Neuronal stem cell (in vitro differentiated cells): ENCODE measurements around the gene EPS8L2.

Source experiments
- DNase-seq: peaks from one replicate; pipeline ENCODE4 v3.0.0-alpha.2; 2013; ENCODE audit warnings: low spot score
- H2AFZ ChIP-seq: one replicate; pipeline ENCODE4 v1.6.1; 2013; ENCODE audit warnings: mild to moderate bottlenecking, low read length, inconsistent platforms
- H2AK5ac ChIP-seq: 2 replicates; pipeline ENCODE4 v1.6.1; 2013; ENCODE audit warnings: low read depth, mild to moderate bottlenecking, inconsistent platforms, low read length, moderate library complexity, mixed read lengths
- H2BK120ac ChIP-seq: 2 replicates; pipeline ENCODE4 v1.6.1; 2013; ENCODE audit warnings: low read depth, mild to moderate bottlenecking, inconsistent platforms, low read length, moderate library complexity, mixed read lengths
- H2BK12ac ChIP-seq: one replicate; pipeline ENCODE4 v1.6.1; 2013; ENCODE audit warnings: low read length, inconsistent platforms
- H2BK15ac ChIP-seq: 2 replicates; pipeline ENCODE4 v1.6.1; 2013; ENCODE audit warnings: mild to moderate bottlenecking, low read length, inconsistent platforms, mixed read lengths
- H2BK5ac ChIP-seq: one replicate; pipeline ENCODE4 v1.6.1; 2013; ENCODE audit warnings: inconsistent platforms, mild to moderate bottlenecking, low read length, moderate library complexity
- H3K14ac ChIP-seq: one replicate; pipeline ENCODE4 v1.6.1; 2013; ENCODE audit warnings: low read length, inconsistent platforms
- H3K18ac ChIP-seq: 2 replicates; pipeline ENCODE4 v1.6.1; 2013; ENCODE audit warnings: low read length, inconsistent platforms
- H3K23ac ChIP-seq: 2 replicates; pipeline ENCODE4 v1.6.1; 2013; ENCODE audit warnings: low read depth, mild to moderate bottlenecking, mixed read lengths, low read length, inconsistent platforms; ENCODE audit not compliant: poor library complexity
- H3K27ac ChIP-seq: replicated peaks from 3 replicates; pipeline ENCODE4 v1.5.1; 2013; ENCODE audit warnings: low read length, inconsistent platforms
- H3K27me3 ChIP-seq, 3 experiments: 2 replicates each; pipeline ENCODE4 v1.6.1; 2013; ENCODE audit warnings: low read length in 3 of 3, mild to moderate bottlenecking in 2 of 3, inconsistent platforms in 1 of 3, low read depth in 1 of 3, mixed read lengths in 1 of 3, moderate library complexity in 1 of 3; ENCODE audit not compliant: control insufficient read depth in 3 of 3, insufficient read depth in 3 of 3
- H3K36me3 ChIP-seq, 2 donors: replicated peaks in 1 of 2; 2 replicates each; pipeline ENCODE4 v1.6.1; 2013; ENCODE audit warnings: low read length in 2 of 2; ENCODE audit not compliant: control insufficient read depth in 2 of 2, insufficient read depth in 2 of 2
- H3K4ac ChIP-seq: 2 replicates; pipeline ENCODE4 v1.6.1; 2013; ENCODE audit warnings: inconsistent platforms, mild to moderate bottlenecking, low read length, moderate library complexity
- H3K4me1 ChIP-seq, 2 donors: 1 replicate in 1 of 2; 2 replicates in 1 of 2; pipeline ENCODE4 v1.6.1; 2013; ENCODE audit warnings: low read length in 2 of 2, low read depth in 1 of 2; ENCODE audit not compliant: control insufficient read depth in 2 of 2, insufficient read depth in 1 of 2
- H3K4me2 ChIP-seq: one replicate; pipeline ENCODE4 v1.6.1; 2013; ENCODE audit warnings: mild to moderate bottlenecking, low read length, inconsistent platforms; ENCODE audit not compliant: insufficient read depth, poor library complexity, severe bottlenecking
- H3K4me3 ChIP-seq, 2 donors: 2 replicates each; pipeline ENCODE4 v1.5.1; 2013; ENCODE audit warnings: low read length in 2 of 2, mild to moderate bottlenecking in 2 of 2, inconsistent platforms in 1 of 2, moderate library complexity in 1 of 2
- H3K79me1 ChIP-seq: one replicate; pipeline ENCODE4 v1.6.1; 2013; ENCODE audit warnings: low read depth, mild to moderate bottlenecking, inconsistent platforms, low read length, moderate library complexity
- H3K9ac ChIP-seq: one replicate; pipeline ENCODE4 v1.6.1; 2013; ENCODE audit warnings: mild to moderate bottlenecking, low read depth, low read length, inconsistent platforms; ENCODE audit not compliant: poor library complexity
- H3K9me3 ChIP-seq, 2 donors: replicated peaks in 1 of 2; 2 replicates each; pipeline versions ENCODE3 to v1.6.1; 2013; ENCODE audit warnings: low read length in 2 of 2, mild to moderate bottlenecking in 2 of 2, inconsistent platforms in 1 of 2, low read depth in 1 of 2, mixed read lengths in 1 of 2, moderate library complexity in 1 of 2; ENCODE audit not compliant: control insufficient read depth in 2 of 2, insufficient read depth in 1 of 2
- H4K8ac ChIP-seq: one replicate; pipeline ENCODE4 v1.6.1; 2013; ENCODE audit warnings: low read depth, mild to moderate bottlenecking, inconsistent platforms, low read length, moderate library complexity
- H4K91ac ChIP-seq: one replicate; pipeline ENCODE4 v1.6.1; 2013; ENCODE audit warnings: low read length, low read depth, mild to moderate bottlenecking, inconsistent platforms; ENCODE audit not compliant: poor library complexity
- WGBS, 2 donors: extraction: QIAGEN DNeasy Blood & Tissue Kit; methylation state at CpG; one replicate each; pipeline ENCODE4 v1.1.7; 2013; ENCODE audit warnings: missing lambda C conversion rate in 2 of 2, mixed read lengths in 1 of 2; ENCODE audit not compliant: insufficient read length in 2 of 2, insufficient replicate concordance in 1 of 2; ENCODE audit errors: extremely low coverage in 2 of 2; 5-methylcytosine and 5-hydroxymethylcytosine counted together

EPS8L2 gene

GRCh38 chr11:695288-695537 lies 10.8 kb upstream of the EPS8L2 start:
- H3K27ac ChIP-seq = peak overlapping the region; percentile 99
- H3K9me3 ChIP-seq = no peaks in the 10 kb centered on the region
- peak overlapping the region; percentile 96 for H3K9ac ChIP-seq
- H3K23ac ChIP-seq = peak overlapping the region; percentile 90
- H3K14ac ChIP-seq = no peak overlapping the region
- H3K79me1 ChIP-seq = peaks cover 15% of the 10 kb centered on the region
- H2BK12ac ChIP-seq = no peak overlapping the region
- peak overlapping the region; percentile 100 for H2BK5ac ChIP-seq
- peak overlapping the region; percentile 81 to 92 for H3K4me3 ChIP-seq
- peaks cover 13 to 29% of the 10 kb centered on the region in 2 donors for H3K4me1 ChIP-seq
- H4K8ac ChIP-seq = no peak overlapping the region
- DNase-seq = no peak
- no peak overlapping the region for H2BK120ac ChIP-seq
- H4K91ac ChIP-seq = no peak overlapping the region
- H3K27me3 ChIP-seq = no peaks in the 10 kb centered on the region
- H2AFZ ChIP-seq = peak overlapping the region; percentile 93
- no peak overlapping the region for H2BK15ac ChIP-seq
- H3K36me3 ChIP-seq = peaks cover 5 to 19% of the 10 kb centered on the region in 2 donors
- H2AK5ac ChIP-seq = no peak overlapping the region
- no peak overlapping the region for H3K4ac ChIP-seq
- no CpG with 5 or more reads among the region's 25 CpGs for WGBS, 2 donors
- peak overlapping the region; percentile 100 for H3K18ac ChIP-seq
- H3K4me2 ChIP-seq = peak overlapping the region; percentile 66

GRCh38 chr11:695538-696248 lies 10.3 kb upstream of the EPS8L2 start, which contains the start of gene TMEM80:
Gene TMEM80, plus strand, starts transcription at chr11:695816. Its CDS starts 12 bp downstream, at chr11:695828.
- Histone ChIP-seq H3K9me3 (no peaks in the 10 kb centered on the region), H2AK5ac (peak within 1 kb of the TSS; percentile 97), H3K18ac (peak within 1 kb of the TSS; percentile 100), H2BK12ac (peak within 1 kb of the TSS; percentile 41), H3K4me3 (peak within 1 kb of the TSS; percentile 81 to 92), H2BK5ac (peak within 1 kb of the TSS; percentile 100), H3K14ac (peak within 1 kb of the TSS; percentile 97), H2BK15ac (no peak within 1 kb of the TSS), H3K4me2 (peak within 1 kb of the TSS; percentile 71), H3K4ac (peak within 1 kb of the TSS; percentile 84), H4K91ac (peak within 1 kb of the TSS; percentile 12), H3K79me1 (peaks cover 15% of the 10 kb centered on the region), H3K9ac (peak within 1 kb of the TSS; percentile 98), H3K27me3 (no peaks in the 10 kb centered on the region), H3K27ac (peak within 1 kb of the TSS; percentile 99), H3K36me3 (peaks cover 5 to 20% of the 10 kb centered on the region in 2 donors), H4K8ac (no peak within 1 kb of the TSS), H2BK120ac (peak within 1 kb of the TSS; percentile 91), H2AFZ (peak within 1 kb of the TSS; percentile 93), H3K4me1 (peaks cover 13 to 29% of the 10 kb centered on the region in 2 donors), H3K23ac (peak within 1 kb of the TSS; percentile 94)
- DNase-seq = peak; percentile 100
- no CpG with 5 or more reads among the region's 101 CpGs for WGBS, 2 donors

DNA sequence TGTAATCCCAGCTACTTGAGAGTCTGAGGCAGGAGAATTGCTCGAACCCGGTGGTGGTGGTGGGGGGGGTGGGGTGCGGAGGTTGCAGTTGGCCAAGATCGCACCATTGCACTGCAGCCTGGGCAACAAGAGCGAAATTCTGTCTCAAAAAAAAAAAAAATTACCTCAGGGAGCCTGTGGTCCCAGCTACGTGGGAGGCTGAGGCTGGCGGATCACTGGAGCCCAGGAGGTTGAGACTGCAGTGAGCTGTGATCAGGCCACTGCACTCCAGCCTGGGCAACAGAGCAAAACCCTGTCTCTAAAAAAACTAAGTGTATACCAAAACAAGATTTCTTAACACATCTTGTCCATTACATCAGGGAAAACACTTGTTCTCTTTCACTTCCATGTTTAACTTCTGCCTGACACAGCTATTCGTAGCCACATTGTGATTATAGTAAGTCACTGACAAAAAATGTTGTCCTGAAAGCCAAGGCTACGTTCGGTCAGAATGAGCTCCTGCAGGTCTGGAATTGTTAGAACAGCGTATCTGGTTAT lies 9.0 kb upstream of the EPS8L2 start:
- no peak overlapping the region for H3K18ac ChIP-seq
- DNase-seq = no peak
- H3K9me3 ChIP-seq = no peaks in the 10 kb centered on the region
- peak overlapping the region in 1 of 2 donors; percentile 81 for H3K4me3 ChIP-seq
- H4K8ac ChIP-seq = no peak overlapping the region
- no peak overlapping the region for H2BK15ac ChIP-seq
- WGBS, 2 donors = no CpG with 5 or more reads among the region's 11 CpGs
- no peak overlapping the region for H2AFZ ChIP-seq
- H2AK5ac ChIP-seq = no peak overlapping the region
- no peak overlapping the region for H3K27ac ChIP-seq
- H3K23ac ChIP-seq = no peak overlapping the region
- H3K14ac ChIP-seq = no peak overlapping the region
- no peak overlapping the region for H3K4ac ChIP-seq
- no peaks in the 10 kb centered on the region for H3K27me3 ChIP-seq
- peaks cover 0 to 19% of the 10 kb centered on the region in 2 donors for H3K36me3 ChIP-seq
- H3K4me2 ChIP-seq = no peak overlapping the region
- no peak overlapping the region for H2BK5ac ChIP-seq
- H3K9ac ChIP-seq = no peak overlapping the region
- H2BK120ac ChIP-seq = no peak overlapping the region
- peaks cover 11 to 27% of the 10 kb centered on the region in 2 donors for H3K4me1 ChIP-seq
- no peak overlapping the region for H2BK12ac ChIP-seq
- no peak overlapping the region for H4K91ac ChIP-seq
- H3K79me1 ChIP-seq = peaks cover 15% of the 10 kb centered on the region

DNA sequence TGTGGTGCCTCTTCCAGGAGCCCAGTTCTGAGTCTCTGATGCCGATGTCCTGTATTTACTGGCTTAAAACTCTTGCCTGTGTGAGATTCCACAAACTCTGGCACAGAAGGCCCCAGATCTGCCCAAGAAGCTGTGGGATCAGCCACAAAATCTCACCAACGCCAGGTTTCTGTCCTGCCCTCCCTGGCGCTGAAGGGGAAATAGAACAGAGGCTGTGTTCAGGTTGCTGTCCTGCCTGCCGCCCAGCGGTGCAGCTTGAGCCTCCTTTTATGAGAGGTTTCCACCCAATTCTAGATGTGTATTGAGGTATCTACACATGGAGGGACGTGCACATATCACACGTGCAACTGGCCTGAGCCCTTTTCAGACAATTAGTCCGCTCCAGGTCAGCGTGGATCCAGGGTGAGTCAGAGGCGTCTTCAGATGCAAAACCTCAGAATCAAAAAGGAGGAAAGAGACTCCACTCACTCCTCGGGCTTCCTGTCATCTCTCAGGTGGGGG lies 8.2 kb upstream of the EPS8L2 start:
- Histone ChIP-seq H2BK12ac (no peak overlapping the region), H2AK5ac (no peak overlapping the region), H3K4me2 (no peak overlapping the region), H3K18ac (no peak overlapping the region), H3K4me1 (peaks cover 11 to 25% of the 10 kb centered on the region in 2 donors), H3K36me3 (peaks cover 0 to 19% of the 10 kb centered on the region in 2 donors), H3K79me1 (peaks cover 12% of the 10 kb centered on the region), H3K23ac (peak overlapping the region; percentile 92), H2AFZ (no peak overlapping the region), H4K8ac (no peak overlapping the region), H3K4me3 (no peak overlapping the region), H3K14ac (no peak overlapping the region), H3K9me3 (no peaks in the 10 kb centered on the region), H3K27me3 (no peaks in the 10 kb centered on the region), H2BK5ac (no peak overlapping the region), H3K4ac (no peak overlapping the region), H3K27ac (peak overlapping the region; percentile 35), H4K91ac (no peak overlapping the region), H2BK15ac (no peak overlapping the region), H3K9ac (no peak overlapping the region), H2BK120ac (no peak overlapping the region)
- DNase-seq = no peak
- no CpG with 5 or more reads among the region's 11 CpGs for WGBS, 2 donors
